Measurements from ENCODE around the gene LRG1. TPM values are rescaled to one million over a fixed set of nuclear protein-coding genes. Genes with fewer than 3 reads are reported as not detected.
"Not testable (repeated sequence)": the region's sequence is repeated elsewhere in the genome, so short reads cannot be mapped to it uniquely, and the experiment has no call there.

The LRG1 gene
- polyA plus RNA-seq, 3 donors: 0.64 to 0.75 (median 0.65) TPM

DNA sequence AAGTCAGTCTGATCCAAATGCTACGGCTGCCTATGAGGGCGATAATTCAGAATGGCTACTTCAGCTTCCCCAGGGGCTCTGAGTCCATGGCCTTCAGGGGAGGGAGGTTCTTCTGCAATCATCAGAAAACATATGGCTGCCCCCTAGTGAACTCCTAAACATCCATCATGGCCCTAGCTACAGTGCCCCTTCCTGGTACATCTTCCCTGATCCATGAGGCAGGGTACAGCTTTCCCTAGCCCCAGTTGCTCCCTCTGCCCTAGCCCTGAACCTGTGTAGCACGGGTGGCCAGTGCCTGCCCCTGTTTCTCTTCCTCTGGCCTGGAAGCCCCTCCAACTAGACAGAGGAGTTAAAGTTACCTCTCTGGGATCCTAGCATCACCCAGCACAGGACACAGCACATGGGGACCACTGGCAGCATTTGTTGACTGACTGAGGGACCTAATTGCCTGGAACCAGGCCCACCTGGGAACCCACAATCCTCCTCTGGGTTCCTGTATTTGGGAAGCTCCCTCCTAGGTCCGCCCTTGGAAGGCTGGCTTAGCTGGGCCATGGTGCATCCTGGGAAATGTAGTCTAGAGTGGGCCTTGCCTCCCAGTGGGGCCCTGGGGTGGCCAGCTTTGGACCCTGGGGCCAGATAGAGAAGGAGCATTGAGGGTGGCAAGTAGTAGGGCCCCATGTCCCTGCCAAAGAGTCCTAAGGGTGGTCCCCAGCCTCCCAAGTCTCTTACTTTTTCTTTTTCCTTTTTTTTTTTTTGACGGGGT lies 37.4 kb upstream of the LRG1 start:
- DNase-seq (ENCODE audit: extremely low read depth in 1 of 11, low read depth in 9 of 11, low spot score in 4 of 11): no peak

DNA sequence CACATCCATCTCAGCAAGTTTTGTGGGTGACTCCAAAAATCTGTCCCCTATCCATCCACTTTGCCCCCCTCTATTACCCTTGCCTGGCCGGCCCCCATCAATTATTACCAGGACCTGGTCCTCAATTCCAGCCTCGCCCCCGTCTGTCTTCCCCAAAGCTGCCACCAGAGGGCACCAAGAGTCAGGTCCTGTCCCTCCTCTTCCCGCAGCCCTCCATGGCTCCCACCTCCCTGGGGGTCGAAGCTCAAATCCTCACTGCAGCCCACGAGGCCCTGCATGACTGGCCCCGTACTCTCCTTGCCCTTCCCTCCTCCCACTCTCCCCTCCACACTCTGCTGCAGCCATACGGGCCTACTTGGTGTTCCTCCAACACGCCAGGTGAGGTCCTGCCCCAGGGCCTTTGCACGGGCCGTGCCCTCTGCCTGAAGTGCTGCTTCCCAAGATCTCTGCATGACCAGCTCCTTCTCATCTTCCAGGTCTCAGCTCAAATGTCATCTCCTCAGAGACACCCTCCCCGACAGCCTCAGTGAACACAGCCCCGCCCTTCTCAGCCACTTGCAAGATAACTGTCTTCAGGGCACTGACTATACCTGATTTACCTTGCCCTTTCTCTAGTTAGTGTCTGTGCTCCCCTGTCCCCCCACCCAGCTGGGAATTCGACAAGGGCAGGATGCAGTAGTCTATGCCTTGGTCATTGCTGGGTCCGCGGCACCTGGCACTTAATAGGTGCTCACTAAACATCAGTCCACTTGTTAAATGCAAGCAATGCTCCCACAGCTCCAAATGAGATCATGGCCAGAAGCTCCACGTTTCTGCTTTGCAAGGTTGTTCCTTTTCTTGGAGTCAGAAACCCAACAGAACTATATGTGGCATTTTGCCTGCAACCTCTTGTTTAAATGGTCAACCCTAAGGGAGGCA lies 36.4 kb upstream of the LRG1 start:
- peak in 1 of 11 donors; percentile 48 for DNase-seq (ENCODE audit: extremely low read depth in 1 of 11, low read depth in 9 of 11, low spot score in 4 of 11)

DNA sequence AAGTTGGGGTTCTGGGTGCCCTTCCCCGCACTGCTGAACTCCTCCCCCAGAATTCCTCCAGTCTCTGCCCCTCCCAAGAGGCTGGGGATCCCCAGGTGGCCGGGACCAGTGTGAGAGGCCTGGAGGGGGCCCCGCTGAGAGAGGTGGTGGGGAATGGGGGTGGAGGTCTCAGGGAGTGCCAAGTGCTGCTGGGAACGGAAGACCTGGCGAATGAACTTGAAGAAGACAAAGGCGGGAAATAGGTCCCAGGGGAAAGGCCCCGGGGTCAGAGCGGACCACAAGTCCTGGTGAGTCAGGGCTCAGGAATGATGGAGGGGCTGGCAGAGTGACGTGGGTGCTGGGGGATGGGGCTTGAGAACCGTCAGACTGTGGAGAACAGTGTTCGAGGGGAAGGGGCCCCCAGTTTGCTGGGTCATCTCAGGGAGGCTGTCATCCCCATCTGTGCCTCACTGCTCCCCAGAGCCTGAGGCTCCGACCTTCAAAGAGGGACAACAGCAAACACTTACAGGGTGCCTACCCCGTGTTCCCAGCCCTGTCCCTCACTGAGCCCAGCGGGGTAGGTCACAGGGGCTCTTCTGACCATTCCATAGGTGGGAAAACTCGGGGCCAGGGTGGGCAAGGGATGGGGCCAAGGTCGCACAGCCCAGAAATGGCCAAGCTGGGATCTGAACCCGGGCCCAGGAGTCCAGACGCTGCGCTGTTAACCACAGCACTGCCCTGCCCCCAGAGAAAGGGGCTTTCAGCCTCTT lies 35.6 kb upstream of the LRG1 start:
- DNase-seq (ENCODE audit: extremely low read depth in 1 of 11, low read depth in 9 of 11, low spot score in 4 of 11): peak in 8 of 11 donors; percentile 43 to 69 (median 57)

DNA sequence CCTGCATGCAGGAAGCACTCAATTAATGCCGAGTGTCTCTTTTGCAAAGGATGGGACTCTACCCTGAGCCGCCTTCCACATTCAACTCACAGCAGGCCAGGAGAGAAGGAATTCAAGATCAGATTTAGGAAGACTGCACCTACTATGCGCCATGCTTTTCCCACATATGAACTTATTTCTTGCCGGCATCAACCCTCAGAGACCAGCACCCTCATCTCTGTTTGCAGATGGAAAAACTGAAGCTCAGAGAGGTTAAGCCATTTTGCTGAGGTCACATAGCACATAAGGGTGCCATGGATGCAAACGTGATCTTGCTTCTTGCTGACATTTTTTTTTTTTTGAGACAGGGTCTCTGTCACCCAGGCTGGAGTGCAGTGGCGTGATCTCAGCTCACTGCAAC lies 33.8 kb upstream of the LRG1 start:
- no peak for DNase-seq (ENCODE audit: extremely low read depth in 1 of 11, low read depth in 9 of 11, low spot score in 4 of 11)

DNA sequence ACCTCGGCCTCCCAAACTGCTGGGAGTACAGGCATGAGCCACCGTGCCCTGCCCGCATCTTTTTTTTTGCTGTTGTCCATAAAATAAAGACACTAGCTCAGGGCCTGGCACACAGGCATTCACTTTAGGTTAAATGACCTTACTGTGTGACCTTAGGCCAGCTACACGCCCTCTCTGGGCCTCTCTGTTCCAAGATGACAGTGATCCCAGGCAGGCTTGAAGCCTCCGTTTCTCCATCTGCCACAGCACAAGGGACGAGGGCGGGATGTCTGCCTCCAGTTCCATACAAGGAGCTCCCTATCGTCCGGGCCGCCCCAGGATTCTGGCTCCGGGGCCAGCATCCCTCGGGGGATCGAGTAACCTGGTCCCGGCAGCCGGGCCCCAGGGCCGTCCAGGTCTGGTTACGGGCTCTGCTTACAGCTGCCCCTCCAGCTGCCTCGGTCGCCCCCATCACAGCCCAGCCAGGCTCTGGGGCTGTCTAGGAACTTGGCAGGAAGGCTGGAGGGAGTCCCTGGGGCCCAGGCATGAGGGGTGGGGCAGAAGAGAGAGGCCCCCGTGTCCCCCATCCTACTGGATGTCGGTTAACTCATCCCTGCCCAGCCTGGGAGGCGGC lies 31.6 kb upstream of the LRG1 start:
- DNase-seq (ENCODE audit: extremely low read depth in 1 of 11, low read depth in 9 of 11, low spot score in 4 of 11): no peak

DNA sequence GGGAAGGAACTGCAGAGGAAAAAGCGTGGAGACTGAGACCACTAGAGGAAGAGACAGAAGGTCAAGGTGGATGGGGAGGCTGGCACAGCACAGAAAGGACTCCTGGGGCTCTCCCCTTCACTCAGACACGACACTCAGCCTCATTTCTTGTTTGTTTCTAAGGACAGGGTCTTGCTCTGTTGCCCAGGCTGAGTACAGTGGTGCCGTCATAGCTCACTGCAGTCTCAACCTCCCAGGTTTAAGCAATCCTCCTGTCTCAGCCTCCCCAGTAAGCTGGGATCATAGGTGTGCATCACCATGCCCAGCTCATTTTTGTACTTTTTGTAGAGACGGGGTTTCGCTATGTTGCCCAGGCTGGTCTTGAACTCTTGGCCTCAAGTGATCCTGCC lies 31.1 kb upstream of the LRG1 start:
- DNase-seq (ENCODE audit: extremely low read depth in 1 of 11, low read depth in 9 of 11, low spot score in 4 of 11): no peak

DNA sequence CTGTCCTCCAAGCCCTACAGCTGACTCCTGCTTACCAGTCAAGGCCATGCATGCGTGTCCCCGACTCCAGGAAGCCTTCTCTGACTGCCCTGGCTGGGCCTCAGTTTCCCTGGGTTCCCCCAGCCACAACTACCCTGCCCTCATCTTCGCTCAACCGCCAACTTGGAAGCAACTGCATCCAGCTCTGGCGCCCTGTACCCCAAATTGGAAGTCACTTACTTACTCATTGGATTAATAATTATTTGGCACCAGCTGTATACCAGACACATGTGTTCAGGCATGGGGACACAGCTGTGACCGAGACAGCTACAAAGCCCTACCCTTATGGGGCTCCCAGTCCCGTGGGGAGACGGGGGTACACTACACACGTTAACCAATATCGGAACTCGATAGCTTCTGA lies 30.6 kb upstream of the LRG1 start:
- DNase-seq (ENCODE audit: extremely low read depth in 1 of 11, low read depth in 9 of 11, low spot score in 4 of 11): no peak

DNA sequence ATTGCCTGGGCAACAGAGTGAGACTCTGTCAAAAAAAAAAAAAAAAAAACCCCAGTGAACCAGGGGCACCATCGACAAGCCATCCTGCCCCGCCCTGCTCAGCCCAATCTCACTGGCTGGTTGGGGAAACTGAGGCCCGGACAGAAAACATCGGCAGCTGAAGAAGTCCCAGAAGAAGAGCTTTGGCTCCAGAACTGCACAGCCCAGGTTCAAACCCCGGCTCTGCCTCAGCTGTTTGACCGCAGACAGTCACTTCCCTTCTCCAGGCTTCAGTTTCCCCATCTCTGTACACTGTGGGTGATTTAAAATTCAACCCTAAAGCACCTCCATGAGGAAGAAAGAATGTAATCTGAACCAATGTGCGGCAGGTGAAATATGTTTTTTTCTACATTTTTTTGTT lies 29.1 kb upstream of the LRG1 start:
- no peak for DNase-seq (ENCODE audit: extremely low read depth in 1 of 11, low read depth in 9 of 11, low spot score in 4 of 11)

DNA sequence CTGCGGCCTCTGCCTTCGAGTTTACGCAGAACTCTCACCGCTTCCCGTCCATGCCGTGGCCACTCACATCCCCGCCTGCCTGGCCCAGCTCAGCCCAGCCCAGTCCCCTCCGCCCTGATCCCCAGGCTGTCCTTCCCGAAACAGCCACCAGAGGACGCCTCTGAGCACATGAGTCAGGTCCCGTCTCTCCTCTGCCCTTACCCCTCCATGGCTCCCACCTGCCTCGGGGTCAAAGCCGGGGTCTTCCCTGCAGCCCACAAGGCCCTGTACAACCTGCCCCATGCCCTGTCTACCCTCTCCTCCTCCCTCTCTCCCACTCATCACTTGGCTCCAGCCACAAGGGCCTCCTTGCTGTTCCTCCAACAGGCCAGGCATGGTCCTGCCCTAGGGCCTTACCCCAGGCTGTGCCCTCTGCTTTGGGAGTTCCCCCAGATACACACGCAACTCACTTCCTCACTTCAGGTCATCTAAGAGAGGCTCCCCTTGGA lies 27.8 kb upstream of the LRG1 start:
- no peak for DNase-seq (ENCODE audit: extremely low read depth in 1 of 11, low read depth in 9 of 11, low spot score in 4 of 11)

DNA sequence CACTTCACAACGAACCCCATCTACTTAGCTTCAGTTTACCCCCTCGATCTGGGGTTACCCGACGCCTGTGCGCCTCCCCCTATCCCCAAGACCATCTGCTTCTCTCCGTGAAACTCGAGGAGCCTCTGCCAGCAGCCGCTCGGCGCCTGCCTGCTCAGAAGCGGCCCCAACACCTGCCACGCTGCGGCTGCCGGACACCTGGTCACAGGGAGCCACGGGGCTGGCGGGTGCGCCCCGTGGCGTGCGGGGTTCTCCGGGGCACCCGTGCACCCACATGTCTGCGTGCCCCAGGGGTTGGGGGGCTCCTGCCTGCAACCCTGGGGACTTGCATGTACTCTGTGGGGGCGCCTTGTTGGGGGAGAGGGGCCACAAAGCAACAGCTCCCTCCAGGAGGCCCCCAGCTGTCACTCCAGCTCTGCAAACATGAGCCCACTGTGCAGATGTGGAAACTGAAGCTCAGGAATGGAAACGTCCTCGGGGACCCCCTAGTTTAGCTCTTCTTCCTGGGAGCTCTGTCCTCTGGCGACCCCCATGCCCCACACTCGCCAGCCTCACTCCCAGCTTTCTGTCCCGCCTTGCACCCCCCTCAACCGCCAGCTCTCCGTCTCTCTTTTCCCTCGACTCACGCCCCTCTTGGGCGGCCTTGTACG lies 26.7 kb upstream of the LRG1 start:
- no peak for DNase-seq (ENCODE audit: extremely low read depth in 1 of 11, low read depth in 9 of 11, low spot score in 4 of 11)

DNA sequence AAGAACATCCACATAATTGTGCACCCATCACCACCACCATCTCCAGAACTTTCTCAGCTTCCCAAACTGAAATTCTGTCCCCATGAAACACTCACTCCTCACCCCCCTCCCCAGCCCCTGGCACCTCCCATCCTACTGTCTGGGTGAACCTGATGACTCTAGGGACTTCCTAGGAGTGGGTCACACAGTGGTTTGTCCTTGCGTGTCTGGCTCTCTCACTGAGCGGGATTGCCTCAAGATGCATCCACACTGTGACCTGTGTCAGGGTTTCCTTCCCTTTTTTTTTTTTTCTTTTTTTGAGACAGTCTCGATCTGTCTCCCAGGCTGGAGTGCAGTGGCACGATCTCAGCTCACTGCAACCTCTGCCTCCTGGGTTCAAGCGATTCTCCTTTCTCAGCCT lies 23.7 kb upstream of the LRG1 start:
- DNase-seq (ENCODE audit: extremely low read depth in 1 of 11, low read depth in 9 of 11, low spot score in 4 of 11): not testable (repeated sequence)

DNA sequence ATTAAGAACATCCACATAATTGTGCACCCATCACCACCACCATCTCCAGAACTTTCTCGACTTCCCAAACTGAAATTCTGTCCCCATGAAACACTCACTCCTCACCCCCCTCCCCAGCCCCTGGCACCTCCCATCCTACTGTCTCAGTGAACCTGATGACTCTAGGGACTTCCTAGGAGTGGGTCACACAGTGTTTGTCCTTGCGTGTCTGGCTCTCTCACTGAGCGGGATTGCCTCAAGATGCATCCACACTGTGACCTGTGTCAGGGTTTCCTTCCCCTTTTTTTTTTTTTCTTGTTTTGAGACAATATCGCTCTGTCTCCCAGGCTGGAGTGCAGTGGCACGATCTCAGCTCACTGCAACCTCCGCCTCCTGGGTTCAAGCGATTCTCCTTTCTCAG lies 22.2 kb upstream of the LRG1 start:
- DNase-seq (ENCODE audit: extremely low read depth in 1 of 11, low read depth in 9 of 11, low spot score in 4 of 11): not testable (repeated sequence)

DNA sequence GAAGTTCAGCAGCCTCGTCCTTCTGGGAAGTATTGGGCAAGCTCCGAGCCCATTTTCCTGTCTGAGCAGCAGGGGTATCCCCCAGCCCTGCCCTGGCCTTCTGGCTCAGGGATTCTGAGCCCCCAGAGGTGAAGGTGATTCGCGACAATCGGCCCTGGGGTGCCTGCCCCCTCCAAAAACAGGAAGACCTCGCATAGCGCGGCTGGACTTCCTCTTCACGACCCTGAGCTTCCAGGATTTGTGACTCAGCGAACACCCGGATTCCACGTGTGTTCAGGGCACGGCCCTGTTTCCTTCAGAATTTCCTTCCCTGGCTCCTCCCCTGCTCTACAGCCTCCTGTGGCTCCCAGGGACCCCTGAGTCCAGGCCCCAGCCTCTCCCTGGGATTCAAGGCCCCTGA lies 19.7 kb upstream of the LRG1 start, which contains the start of gene SEMA6B:
Gene SEMA6B, minus strand, starts transcription at position 116 of the 400 bp plus-strand sequence. CDS start 1,227 bp downstream, outside the sequence.
- no peak for DNase-seq (ENCODE audit: extremely low read depth in 1 of 11, low read depth in 9 of 11, low spot score in 4 of 11)

DNA sequence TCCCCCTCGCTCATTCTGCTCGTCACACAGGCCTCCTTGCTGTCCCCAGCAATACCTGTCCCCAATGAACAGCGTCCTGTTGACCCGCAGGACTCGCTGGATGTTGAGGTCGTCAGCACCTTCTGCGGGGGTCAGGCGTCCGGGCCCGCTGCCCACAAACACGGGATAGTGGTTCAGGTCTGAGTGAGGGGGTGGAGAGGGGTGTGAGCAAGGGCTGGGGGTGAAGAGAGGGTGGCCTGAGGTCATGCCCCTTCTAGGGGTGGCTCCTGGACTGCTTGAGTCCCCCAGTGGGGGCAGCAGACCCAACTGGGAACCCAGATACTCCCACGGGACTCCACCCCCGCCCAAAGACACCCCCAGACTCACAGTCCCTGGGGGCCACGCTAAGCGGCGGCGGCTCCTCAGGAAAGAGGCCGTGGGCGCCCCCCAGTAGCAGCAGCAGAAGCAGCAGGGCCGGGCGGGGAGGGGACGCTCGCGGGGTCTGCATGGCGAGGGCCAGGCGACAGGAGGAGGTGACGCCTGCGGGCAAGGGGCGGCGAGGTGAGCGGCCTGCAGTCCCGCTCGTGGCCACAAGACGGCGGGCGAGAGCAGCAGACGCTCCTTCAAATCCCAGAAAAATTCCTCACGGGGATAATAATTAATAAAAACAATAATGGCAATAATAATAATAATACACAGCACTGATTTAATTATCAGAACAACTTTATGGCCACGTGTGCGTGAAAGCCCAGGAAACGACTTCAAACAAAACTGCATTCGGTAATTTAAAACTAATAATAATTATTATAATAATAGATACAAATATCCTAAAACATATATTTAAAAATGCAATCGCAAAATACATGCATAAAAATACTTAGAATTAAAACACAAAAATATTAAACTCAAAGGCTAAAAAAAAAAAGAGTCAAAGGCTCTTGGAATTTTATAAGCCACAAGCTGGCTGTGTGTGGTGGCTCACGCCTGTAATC lies 18.4 kb upstream of the LRG1 start:
- no peak for DNase-seq (ENCODE audit: extremely low read depth in 1 of 11, low read depth in 9 of 11, low spot score in 4 of 11)

DNA sequence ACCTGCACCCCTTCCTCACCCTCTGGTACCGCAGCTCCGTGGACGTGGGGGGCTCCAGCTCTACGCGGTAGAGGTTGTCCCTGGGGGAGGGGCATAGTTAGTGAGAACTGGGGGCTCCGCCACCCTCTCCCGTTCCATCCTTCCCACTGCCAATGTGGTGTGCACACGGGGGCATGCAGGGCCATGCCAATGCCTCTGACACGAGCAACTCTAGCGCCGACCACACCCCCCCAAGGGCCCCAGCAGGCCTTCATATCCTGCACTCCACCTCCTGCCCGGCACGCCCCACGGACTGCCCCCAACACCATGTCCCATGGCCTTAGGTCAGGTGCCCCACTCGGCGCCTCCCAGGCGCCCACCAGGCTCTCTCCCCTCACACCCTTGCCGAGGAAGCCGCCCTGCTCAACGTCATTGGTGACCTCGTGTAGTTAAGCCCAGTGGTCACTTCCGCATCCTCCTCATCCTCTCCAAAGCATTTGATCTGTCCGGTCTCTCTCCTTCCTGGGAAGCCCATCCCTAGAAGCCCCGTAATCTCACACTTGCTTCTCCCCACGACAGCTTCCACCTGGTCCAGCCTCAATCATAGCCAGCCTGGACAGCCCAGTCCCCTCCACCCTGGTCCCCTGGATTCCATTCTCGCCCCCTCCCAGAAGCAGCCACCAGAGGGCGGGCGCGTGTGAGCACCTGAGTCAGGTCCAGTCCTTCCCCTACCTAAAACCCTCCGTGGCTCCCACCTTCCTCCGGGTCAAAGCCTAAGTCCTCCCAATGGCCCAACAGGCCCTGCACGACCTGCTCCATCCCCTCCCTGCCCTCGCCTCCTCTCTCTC lies 17.5 kb upstream of the LRG1 start:
- DNase-seq (ENCODE audit: extremely low read depth in 1 of 11, low read depth in 9 of 11, low spot score in 4 of 11): no peak

DNA sequence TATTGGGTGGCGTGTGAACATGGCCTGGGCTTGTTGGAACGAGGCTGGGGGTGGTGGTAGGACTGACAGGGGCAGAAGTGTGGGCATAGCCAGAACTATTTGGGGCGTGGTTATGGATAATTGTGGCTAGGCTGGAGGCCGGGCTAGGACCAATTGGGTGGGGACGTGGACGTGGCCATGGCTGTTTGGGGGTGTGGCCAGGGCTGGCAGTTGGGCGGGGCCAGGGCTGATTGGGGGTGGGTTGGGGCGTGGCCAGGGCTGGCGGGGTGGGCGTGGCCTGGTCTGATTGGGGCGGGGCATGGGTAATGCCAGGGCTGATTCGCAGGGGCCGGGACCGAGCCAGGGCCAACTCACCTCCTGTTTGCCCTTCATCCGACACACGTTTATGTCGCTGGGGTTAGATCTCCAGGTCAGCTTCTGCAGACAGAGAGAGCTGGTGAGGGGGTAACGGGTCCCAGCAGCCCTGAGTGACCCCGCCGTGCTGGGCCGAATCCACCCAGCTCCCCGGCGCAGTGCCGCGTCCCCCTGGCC lies 16.8 kb upstream of the LRG1 start:
- no peak for DNase-seq (ENCODE audit: extremely low read depth in 1 of 11, low read depth in 9 of 11, low spot score in 4 of 11)
